Hematopoietic multipotent progenitor cell (in vitro differentiated cells): ENCODE data around the gene CAPN10. TPM values are rescaled to one million over a fixed set of nuclear protein-coding genes. Genes with fewer than 3 reads are reported as not detected.
A peak's percentile ranks its signal among the peaks of the same experiment; 100 is the strongest.
"Not testable (repeated sequence)": the region's sequence is repeated elsewhere in the genome, so short reads cannot be mapped to it uniquely, and the experiment has no call there.

ENCODE experiments used
- DNase-seq, 3 donors: peaks; one replicate each; pipeline ENCODE4 v3.0.0-alpha.2; 2011 to 2015; ENCODE audit warnings: low read depth in 2 of 3, low spot score in 2 of 3
- total RNA-seq: library from RNA; depleted of rRNA; stranded (reverse); fragments of >200 nt; gene quantifications from one replicate; pipeline ENCODE4 v1.2.3, GENCODE V29; 2012

CAPN10 gene
- total RNA-seq, 1 donor: 36.6 TPM

DNA sequence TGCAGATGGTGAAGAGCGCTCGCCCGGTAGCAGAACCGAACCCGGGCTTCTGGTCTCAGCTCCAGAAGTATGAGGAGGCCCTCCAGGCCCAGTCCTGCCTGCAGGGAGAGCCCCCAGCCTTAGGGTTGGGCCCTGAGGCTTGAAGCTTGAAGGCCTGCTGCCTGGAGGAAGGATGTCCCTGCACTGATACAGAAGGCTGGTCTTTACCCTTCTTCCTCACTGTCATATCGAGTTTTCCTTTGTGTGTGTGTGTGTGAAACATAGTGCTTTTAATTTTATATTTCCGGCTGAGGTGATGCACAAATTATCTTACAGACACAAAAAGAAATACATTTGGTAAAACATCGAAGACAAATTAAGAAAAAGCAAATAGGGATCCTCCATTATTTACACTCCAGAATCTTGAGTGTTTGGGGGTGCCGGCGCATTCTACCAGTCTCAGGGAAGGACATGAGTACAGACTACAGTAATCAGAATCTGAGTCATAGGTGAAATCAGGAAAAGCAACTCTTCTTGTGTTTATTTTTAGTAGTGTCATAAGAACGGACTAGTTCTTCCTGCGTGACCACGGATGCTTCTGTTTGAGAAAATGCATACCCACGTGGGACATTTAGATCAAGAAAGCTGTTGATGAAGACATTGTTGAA is 25.1 kb upstream of the CAPN10 start:
- DNase-seq: no peak

DNA sequence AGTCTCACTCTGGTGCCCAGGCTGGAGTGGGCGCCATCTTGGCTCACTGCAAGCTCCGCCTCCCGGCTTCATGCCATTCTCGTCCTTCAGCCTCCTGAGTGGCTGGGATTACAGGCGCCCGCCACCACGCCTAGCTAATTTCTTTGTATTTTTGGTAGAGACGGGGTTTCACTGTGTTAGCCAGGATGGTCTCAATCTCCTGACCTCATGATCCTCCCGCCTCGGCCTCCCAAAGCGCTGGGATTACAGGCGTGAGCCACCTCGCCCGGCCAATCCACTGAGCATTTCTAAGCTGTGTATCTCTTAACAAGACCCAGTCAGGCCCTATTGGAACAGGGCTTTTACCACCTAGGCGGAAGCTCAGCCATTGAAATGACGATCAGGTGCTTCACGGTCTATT is 23.3 kb upstream of the CAPN10 start:
- DNase-seq: not testable (repeated sequence)

DNA sequence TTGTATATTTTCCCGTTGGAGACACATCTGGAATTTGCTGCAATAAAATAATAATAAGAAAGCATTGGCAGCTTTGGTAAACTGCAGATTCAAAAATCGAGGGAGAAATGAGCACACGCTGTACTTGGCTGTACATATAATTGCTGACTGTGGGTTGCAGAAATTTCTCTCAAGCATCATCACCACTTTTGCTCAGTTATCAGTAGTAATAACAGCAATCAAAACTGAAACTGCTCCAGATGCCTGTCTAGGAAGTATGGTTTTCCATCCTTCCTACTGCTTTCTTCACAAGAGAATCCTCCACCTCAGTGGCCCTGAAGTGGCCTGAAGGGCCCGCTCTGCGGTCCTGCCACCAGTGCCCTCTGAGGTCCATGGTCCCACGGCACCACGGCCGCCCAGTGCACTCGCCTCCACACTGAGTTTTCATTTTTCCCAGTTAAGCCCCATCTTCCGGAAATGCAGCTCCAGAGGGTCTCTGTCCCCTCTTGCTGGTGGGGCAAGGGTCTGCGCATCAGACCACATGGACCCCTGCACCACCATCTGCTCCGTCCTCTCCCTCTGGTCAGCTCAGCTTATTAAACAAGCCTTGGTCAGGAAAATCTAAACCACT is 22.5 kb upstream of the CAPN10 start:
- DNase-seq: no peak

DNA sequence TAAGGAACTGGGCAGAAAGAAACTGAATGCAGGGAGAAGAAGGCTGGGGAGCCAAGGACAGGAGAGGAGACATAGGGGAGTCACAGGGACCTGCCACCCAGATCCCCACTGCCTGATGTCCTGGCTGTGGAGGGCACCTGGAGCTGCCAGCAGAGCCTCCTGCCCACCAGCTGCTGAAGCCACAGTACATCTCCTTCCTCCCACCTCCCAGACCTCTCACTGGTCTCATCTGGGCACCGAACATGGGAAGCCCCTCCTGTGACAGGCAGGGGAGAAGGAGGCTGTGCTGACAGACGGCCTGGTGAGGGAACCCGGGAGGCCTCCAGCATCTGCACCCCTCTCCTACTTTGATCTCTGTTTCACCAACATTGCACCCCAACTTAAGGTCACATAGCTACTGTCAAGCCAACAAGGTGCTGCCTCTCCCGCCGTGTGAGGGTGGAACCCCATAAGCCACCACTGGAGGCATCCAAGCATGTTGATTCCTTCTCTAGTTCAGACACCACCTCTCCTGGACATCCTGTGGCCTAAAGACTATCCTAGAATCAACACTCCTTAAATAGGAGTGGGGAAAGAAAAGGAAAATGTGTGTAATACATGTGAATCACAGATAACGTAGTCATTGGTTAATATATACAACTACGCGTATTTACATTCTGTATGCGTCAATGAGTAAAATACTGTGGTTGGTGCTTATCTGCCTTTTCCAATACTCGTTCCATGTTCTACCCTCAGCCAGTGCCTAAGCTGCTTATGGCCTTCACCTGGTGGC is 21.8 kb upstream of the CAPN10 start:
- no peak for DNase-seq

DNA sequence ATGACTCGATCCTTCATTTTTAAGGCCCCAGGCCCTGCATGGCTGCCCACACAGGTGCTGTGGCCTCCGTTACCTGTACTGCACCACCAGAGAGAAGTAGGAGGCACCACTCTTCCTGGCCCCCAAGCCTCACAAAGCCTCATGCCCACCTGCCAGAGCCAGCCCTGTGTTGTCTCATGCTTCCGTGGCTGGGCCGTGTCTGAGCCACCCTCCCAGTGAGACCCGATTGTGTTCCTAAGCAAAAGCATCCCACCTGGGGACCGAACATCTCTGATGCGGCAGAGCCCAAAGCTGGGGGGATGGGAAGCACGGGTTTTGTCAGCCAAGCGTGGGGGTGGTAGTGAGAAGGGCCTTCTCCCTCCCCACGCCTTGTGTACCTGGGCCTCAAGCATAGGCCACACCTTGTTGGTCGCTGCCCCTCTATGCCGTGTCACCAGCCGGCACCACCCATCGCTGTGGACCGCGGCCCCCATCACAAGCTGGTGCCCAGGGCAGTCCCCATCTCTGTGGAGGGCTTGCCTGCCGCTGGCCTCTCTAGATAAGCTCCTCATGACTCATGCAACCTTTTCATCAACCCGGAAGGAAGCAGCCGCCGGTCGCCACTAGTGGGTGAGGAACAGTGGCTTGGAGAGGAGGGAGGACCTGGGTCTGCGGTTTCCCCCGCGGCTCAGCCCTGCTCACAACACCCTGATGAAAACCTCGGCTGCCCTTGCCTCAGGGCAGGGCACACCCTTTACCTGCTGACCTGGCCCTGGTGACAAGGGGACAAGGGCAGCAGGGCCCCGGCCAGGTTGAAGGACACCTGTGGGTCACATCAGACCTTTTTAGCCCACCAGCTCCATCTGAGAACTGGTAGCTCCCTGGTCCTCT is 21.0 kb upstream of the CAPN10 start:
- DNase-seq: peak in 2 of 3 donors; percentile 96 to 98

DNA sequence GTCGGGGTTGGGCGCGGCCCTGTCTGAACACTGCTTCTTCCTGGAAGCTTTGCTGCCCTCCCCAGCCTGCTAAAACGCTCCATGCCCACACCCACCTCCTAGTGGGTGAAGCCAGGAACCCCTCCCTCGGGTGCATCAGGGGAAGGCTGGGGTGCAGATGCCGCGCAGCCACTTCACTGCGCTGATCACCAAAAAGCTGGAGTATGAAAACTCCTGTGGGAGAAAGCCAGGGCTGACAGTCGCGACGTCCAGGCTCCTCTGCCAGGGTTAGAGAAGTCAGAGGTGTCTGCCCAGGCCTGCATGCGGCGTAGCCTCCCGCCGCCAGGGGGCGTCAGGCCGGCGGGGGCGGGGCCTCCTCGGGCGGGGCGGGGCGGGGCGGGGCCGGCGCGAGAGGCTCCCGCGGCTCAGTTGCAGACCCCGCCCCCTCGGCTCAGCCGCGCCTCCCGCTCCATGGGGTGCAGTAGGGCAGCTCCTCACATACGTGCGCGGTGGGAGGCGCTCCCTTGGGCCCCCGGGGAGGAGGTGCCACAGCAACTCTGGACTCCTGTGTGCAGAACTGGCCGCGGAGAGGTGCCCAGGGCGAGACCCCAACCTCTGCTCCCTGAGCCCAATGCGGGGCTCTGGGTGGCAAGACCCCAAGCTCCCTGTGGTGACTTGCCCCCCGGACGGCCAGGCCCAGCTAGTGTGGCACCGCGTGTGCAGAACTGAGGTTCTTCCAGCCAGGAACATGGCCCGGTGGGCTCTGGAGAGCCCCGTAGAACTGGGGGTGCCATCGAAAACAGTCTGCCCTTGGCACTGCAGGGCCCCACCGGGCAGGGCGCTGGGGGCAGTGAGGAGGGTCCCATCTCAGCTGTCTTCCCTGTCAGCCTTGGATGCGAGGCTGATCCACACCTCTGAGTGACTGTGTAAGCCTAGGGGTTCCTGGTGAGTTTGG is 20.1 kb upstream of the CAPN10 start:
- peak; percentile 83 to 89 (median 87) for DNase-seq

DNA sequence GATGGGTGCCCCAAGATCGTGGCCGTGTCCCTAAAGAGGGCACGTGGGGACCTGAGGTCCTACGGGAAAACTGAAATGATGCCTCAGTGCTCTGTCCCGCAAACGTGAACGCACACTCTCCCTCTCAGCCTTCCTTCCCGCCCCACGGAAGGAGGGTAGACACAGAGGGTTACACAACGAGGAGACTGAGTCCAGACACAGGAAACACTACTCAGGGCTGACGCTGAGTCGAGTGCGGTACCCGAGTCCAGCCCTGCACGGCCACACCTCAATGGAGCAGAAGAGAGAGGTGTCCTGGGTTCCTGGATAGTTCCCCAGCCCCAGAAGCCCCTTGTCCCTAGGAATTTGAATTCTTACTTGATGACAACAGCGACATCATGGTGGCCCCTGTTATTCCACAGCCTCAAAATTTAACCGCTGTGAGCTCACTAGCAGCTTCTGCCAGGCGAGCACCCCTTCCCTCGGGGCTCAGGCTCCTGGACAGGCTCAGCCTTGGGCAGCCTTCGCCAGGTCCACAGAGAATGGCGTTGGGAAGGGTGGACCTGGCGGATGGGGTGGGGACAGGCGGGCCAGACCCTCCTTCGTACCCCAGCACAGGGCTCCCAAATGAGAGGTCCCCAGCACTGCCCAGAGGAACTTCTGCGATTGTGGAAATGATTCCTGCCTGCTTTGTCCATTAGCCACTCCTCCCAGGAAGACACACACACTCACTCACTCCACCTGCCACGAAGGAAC is 19.2 kb upstream of the CAPN10 start:
- DNase-seq: no peak

DNA sequence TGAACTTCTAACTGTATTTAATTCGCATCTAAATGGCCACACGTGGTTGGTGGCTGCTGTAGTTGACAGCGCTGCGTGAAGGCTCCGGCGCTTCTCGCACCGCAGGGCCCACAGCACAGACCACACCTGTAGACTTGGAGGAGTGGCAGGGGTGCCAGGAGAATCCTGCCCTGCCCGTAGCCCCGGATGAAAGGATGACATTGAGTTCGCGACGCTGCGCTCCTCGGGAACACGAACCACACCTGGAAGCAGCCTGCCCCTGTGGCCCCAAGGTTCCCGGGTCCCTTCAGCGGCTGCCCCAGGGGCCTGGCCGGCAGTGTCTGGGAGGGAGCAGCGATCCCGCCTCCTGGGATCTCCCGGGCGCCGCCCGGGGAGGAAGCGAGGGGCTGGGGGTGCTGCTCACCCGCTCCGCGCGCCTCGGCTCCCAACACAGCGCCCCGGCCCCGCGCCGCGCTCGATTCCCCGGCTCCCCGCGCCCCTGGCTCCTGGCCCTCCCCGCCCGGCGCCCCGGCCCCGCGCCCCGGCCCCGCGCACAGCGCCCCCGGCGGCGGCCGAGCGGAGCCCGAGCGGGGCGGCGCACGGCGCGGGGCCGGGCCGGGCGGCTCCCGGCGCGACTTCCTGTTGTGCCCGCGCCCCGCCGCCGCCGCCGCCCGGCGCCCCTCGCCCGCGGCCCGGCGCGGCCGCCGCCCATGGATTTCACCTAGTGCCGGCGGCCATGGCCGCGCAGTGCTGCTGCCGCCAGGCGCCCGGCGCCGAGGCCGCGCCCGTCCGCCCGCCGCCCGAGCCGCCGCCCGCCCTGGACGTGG is 18.5 kb upstream of the CAPN10 start, which contains the start of gene RNPEPL1:
Gene RNPEPL1 (plus strand): TSS at position 613 of the 806 bp plus-strand sequence. CDS start 103 bp downstream, at position 716.
- DNase-seq: peak in 1 of 3 donors; percentile 41

DNA sequence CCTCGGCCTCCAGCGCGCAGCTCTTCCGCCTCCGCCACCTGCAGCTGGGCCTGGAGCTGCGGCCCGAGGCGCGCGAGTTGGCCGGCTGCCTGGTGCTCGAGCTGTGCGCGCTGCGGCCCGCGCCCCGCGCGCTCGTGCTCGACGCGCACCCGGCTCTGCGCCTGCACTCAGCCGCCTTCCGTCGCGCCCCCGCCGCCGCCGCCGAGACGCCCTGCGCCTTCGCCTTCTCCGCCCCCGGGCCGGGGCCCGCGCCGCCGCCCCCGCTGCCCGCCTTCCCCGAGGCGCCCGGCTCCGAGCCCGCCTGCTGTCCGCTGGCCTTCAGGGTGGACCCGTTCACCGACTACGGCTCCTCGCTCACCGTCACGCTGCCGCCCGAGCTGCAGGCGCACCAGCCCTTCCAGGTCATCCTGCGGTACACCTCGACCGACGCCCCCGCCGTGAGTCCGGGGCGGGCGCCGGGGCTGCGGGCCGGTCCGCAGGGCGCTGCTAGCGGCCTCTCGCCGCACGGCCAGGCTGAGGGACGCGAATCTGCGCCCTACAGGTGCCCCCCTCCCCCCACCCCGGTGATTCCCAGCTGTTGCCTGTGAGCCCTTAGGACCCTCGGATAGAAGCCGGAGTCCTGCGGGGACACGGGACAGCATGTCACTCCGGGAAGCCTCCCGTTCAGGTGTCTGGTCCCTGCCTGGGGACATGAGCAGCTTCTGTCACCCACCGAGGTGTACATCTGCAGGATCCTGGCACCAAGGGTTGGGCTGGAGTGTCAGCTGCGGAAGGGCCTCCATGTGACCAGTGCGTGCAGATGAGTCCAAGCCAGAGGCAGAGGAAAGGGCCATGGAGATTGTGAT is 17.6 kb upstream of the CAPN10 start:
- DNase-seq: peak in 2 of 3 donors; percentile 63 to 64

DNA sequence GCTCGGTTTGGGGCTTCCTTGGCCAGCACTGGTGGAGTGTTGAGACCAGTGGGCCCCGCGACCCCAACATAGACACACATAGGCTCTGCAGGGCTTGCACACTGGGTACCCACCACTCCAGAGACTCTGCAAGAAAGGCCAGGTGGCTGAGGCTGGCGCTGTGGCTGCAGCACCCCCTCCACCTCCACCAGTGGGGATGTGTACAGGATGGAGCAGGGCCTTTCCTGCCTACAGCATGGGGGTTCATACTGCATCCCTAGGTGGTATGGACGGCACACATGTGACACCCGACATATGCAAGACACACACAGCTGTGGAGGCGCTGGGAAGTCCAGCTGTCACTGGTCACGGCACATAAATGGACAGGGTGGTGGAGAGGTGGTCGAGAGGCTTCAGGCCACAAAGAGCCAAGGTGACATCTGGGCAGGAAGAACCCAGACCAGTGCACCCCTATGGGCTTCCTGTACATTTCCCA is 17.0 kb upstream of the CAPN10 start:
- no peak for DNase-seq

DNA sequence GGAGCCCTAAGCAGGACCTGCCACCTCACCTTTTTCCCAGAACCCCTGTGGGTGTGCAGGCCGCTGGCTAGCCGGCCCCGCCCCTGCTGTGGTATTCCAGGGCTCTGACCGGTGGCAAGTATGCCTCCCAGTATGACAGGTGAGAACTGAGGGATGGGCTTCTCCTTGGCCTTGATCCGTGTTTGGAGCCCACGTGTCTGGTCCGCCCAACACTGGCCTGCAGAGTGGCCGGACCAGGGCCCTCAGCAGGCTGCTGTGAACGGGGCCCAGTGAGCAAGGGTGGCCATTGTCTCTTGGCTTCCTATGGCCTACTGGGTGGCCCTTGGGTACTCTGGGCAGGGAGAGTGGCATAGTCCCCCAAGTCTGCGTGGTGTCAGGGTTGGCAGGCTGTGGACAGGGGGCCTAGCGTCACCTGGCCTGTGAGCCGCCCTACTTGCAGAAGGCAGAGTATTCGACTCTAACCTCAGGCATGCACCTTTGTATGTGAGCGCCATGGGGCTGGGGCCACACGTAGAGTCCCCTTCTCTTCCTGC is 16.5 kb upstream of the CAPN10 start:
- DNase-seq: no peak

DNA sequence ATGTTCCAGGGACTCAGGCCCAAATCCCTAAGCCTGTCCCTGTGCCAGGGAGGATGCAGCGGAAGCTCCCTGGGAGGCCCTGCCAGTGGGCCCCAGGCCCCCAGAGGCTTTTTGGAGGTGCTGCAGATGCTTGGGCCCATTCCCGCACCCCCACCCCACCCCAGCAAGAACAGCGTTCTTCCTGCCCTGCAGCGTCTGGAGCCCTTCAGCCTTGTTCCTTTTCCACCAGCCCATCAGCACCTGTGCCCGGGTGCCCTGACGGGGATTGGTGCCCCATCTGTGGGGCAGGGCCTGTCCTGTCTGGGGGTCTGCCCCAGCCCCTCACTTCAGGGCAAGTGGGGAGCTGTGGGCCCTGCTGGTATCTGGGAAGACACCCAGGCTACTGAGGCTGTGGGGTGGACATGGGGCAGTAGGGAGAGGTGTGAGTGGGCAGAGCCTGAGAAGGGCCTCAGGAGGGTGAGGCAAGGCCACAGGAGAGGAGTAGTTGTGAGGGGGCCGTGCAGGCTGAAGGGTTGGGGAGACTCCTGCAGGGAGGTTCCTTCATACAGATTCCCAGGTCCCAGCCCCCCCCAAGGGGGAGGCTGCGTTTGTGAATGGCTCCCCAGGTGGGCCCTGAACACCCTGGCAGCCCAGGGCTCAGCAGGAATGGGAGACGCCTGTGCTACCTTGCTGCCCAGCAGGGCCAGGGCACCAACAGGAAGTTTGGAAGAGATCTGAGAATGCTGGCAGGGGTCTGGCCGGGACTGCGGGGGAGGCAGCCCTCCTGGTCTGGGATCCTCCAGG is 15.8 kb upstream of the CAPN10 start:
- no peak for DNase-seq

DNA sequence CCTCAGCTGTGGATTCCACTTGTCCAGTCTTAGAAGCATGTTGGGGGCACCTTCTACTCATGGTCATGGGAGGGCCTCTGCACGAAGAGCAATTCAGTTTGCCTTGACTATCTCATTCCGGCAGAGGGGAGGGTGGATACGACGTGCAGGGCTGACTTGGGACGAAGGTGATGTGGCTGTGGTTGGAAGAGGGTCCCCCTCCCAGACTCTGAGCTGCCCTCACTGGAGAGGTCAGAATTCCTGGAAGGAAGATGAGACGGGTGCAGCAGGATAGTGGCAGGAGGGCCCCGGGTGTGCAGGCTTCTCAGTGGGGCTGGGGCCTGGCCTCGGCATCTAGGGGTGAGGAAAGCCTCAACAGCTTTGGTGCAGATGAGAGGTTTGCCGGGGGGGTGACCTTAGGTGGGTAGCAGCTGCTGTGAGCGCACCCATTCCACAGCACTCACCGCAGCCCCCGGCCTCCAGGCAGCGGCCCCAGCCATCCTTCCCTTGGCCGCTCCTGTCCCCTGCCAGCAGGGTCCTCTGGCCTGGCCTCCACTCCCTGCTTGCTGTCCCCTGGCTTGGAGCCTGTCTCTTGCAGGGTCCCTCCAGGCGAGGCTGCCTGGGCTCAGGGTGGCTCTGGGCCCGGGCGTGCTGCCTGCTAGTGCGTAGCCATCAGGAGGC is 15.1 kb upstream of the CAPN10 start:
- no peak for DNase-seq

DNA sequence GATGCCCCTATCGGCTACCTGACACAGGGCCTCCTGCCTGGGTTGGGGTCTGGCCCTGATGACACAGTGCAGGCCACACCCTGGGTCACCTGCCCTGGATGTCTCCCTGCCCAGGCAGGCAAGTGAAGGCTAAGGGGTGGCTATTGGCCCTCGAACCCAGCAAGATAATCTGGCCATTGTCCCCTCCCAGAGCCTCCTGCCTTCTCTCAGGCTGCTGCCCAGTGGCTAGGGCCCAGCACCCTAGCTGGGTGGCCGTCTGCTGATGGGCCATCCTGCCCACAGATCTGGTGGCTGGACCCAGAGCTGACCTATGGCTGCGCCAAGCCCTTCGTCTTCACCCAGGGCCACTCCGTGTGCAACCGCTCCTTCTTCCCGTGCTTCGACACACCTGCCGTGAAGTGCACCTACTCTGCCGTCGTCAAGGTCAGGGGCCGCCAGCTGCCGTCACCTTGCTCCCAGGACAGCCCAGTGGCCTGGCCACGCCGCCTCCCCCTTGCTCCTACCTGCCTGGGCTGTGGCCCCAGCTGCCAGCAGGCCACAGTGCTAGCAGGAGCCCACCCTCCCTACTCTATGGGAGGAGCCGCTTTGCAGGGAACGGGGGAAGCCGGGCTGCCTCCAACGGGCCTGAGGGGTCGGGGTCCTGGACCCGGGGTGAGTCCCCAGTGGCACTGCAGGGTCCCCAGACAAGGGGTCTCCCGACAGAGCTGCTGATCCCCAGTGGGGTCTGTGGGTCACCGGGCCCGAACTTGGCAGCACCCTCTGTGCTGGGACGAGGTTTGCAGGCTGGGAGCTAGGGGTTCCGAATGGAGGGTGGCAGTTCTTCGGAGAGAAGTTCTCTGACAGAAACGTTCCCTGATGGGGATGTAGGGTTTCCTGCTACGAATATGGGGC is 14.1 kb upstream of the CAPN10 start:
- DNase-seq: no peak
